Osteoblast (primary cell): ENCODE results near the gene NR1I2. TPM values are rescaled to one million over a fixed set of nuclear protein-coding genes. Genes with fewer than 3 reads are reported as not detected.

Source experiments
- DNase-seq: peaks from one replicate; pipeline ENCODE4 v3.0.0; 2011; ENCODE audit warnings: low spot score, mixed read lengths; ENCODE audit not compliant: insufficient read length; ENCODE audit errors: missing footprints
- H2AFZ ChIP-seq: 2 replicates; pipeline ENCODE4 v1.6.0; 2011; ENCODE audit warnings: mild to moderate bottlenecking, low read length
- H3K27ac ChIP-seq: 2 replicates; pipeline ENCODE4 v1.5.1; 2011; ENCODE audit warnings: mild to moderate bottlenecking, low read depth, low read length, moderate library complexity
- H3K27me3 ChIP-seq: 2 replicates; pipeline ENCODE4 v1.6.0; 2012; ENCODE audit warnings: mild to moderate bottlenecking, control low read depth, inconsistent platforms, low read length, moderate library complexity; ENCODE audit not compliant: insufficient read depth
- H3K36me3 ChIP-seq: 2 replicates; pipeline ENCODE4 v1.5.1; 2011; ENCODE audit warnings: mild to moderate bottlenecking, low read length, control low read depth, moderate library complexity; ENCODE audit not compliant: insufficient read depth
- H3K4me1 ChIP-seq: 2 replicates; pipeline ENCODE4 v1.5.1; 2011; ENCODE audit warnings: mild to moderate bottlenecking, low read length, control low read depth, moderate library complexity; ENCODE audit not compliant: insufficient read depth
- H3K4me2 ChIP-seq: 2 replicates; pipeline ENCODE4 v1.6.0; 2011; ENCODE audit warnings: mild to moderate bottlenecking, low read length; ENCODE audit not compliant: insufficient read depth
- H3K4me3 ChIP-seq: fragments of 200-600 bp; sonication (generic); 3 replicates; pipeline ENCODE4 v1.5.1; 2012; ENCODE audit warnings: mild to moderate bottlenecking, low read length, inconsistent platforms; ENCODE audit not compliant: insufficient read depth
- H3K79me2 ChIP-seq: 2 replicates; pipeline ENCODE4 v1.6.0; 2012; ENCODE audit warnings: mild to moderate bottlenecking, low read length, control low read depth, inconsistent platforms; ENCODE audit not compliant: insufficient read depth
- H3K9me3 ChIP-seq: 2 replicates; pipeline ENCODE4 v1.5.1; 2011; ENCODE audit warnings: low read depth, low read length, control low read depth
- H4K20me1 ChIP-seq: 2 replicates; pipeline ENCODE4 v1.6.0; 2012; ENCODE audit warnings: mild to moderate bottlenecking, low read length, control low read depth; ENCODE audit not compliant: insufficient read depth
- total RNA-seq: library from RNA; depleted of rRNA; stranded (reverse); fragments of >200 nt; gene quantifications from 2 replicates; pipeline ENCODE4 v1.2.3, GENCODE V29; 2012
- TF ChIP-seq, protein P1 (sequence below): IDR thresholded peaks from 2 replicates; pipeline ENCODE4 v1.5.1; 2011; ENCODE audit warnings: mild to moderate bottlenecking, low read depth, low read length, moderate library complexity; ENCODE audit errors: extremely low read depth

Gene NR1I2
- total RNA-seq, 1 donor: 0.36 TPM

DNA sequence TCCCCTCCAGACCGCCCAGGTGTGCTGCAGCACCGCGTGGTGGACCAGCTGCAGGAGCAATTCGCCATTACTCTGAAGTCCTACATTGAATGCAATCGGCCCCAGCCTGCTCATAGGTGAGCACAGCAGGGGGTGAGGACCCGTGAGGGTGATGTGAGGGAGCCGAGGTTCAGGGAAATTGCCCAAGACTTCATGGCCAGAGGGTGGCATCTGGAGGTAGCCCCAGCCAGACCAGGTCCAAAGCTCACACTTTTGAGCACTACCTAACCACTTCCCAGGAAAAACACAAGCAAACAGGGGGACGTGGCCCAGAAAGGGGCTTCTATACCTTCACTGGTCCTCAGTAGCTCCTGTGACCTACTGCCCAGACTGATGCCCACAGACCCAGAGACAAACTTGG, 33.8 kb downstream of the NR1I2 start:
- Histone ChIP-seq H3K9me3 (no peaks in the 10 kb centered on the region), H3K4me1 (no peaks in the 10 kb centered on the region), H3K4me3 (no peak overlapping the region), H2AFZ (no peak overlapping the region), H3K27me3 (no peaks in the 10 kb centered on the region), H3K27ac (no peak overlapping the region), H4K20me1 (no peaks in the 10 kb centered on the region), H3K79me2 (no peaks in the 10 kb centered on the region), H3K4me2 (no peak overlapping the region), H3K36me3 (no peaks in the 10 kb centered on the region)
- TF ChIP-seq, protein P1, sequence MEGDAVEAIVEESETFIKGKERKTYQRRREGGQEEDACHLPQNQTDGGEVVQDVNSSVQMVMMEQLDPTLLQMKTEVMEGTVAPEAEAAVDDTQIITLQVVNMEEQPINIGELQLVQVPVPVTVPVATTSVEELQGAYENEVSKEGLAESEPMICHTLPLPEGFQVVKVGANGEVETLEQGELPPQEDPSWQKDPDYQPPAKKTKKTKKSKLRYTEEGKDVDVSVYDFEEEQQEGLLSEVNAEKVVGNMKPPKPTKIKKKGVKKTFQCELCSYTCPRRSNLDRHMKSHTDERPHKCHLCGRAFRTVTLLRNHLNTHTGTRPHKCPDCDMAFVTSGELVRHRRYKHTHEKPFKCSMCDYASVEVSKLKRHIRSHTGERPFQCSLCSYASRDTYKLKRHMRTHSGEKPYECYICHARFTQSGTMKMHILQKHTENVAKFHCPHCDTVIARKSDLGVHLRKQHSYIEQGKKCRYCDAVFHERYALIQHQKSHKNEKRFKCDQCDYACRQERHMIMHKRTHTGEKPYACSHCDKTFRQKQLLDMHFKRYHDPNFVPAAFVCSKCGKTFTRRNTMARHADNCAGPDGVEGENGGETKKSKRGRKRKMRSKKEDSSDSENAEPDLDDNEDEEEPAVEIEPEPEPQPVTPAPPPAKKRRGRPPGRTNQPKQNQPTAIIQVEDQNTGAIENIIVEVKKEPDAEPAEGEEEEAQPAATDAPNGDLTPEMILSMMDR: no peak
- peak; percentile 38 for DNase-seq

GRCh38 chr3:119817071-119817470, 35.2 kb downstream of the NR1I2 start:
- TF ChIP-seq, protein P1: no peak
- Histone ChIP-seq H4K20me1 (no peaks in the 10 kb centered on the region), H2AFZ (no peak overlapping the region), H3K27ac (no peak overlapping the region), H3K36me3 (no peaks in the 10 kb centered on the region), H3K27me3 (no peaks in the 10 kb centered on the region), H3K4me1 (no peaks in the 10 kb centered on the region), H3K9me3 (no peaks in the 10 kb centered on the region), H3K79me2 (no peaks in the 10 kb centered on the region), H3K4me2 (no peak overlapping the region), H3K4me3 (no peak overlapping the region)
- peak; percentile 32 for DNase-seq

DNA sequence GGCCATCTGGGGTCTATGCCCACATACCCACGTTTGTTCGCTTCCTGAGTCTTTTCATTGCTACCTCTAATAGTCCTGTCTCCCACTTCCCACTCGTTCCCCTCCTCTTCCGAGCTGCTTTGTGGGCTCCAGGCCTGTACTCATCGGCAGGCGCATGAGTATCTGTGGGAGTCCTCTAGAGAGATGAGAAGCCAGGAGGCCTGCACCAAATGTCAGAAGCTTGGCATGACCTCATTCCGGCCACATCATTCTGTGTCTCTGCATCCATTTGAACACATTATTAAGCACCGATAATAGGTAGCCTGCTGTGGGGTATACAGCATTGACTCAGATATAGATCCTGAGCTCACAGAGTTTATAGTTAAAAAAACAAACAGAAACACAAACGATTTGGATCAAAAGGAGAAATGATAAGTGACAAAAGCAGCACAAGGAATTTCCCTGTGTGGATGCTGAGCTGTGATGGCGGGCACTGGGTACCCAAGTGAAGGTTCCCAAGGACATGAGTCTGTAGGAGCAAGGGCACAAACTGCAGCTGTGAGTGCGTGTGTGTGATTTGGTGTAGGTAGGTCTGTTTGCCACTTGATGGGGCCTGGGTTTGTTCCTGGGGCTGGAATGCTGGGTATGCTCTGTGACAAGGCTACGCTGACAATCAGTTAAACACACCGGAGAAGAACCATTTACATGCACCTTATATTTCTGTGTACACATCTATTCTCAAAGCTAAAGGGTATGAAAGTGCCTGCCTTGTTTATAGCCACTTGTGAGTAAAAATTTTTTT, 35.9 kb downstream of the NR1I2 start:
- Histone ChIP-seq H3K4me2 (no peak overlapping the region), H2AFZ (no peak overlapping the region), H3K79me2 (no peaks in the 10 kb centered on the region), H3K27ac (no peak overlapping the region), H4K20me1 (no peaks in the 10 kb centered on the region), H3K9me3 (no peaks in the 10 kb centered on the region), H3K36me3 (no peaks in the 10 kb centered on the region), H3K4me3 (no peak overlapping the region), H3K4me1 (no peaks in the 10 kb centered on the region), H3K27me3 (no peaks in the 10 kb centered on the region)
- DNase-seq: peak; percentile 45
- TF ChIP-seq, protein P1: no peak

- H2AFZ ChIP-seq: no peak overlapping the region
- DNase-seq: no peak
- H3K27me3 ChIP-seq: no peaks in the 10 kb centered on the region
- no peaks in the 10 kb centered on the region for H3K4me1 ChIP-seq
- no peaks in the 10 kb centered on the region for H3K9me3 ChIP-seq
- H3K36me3 ChIP-seq: no peaks in the 10 kb centered on the region
- no peak overlapping the region for H3K27ac ChIP-seq
- H4K20me1 ChIP-seq: no peaks in the 10 kb centered on the region
- H3K4me2 ChIP-seq: no peak overlapping the region
- H3K79me2 ChIP-seq: no peaks in the 10 kb centered on the region
- TF ChIP-seq, protein P1: no peak
- H3K4me3 ChIP-seq: no peak overlapping the region
Measured at GRCh38 chr3:119818937-119819336, 37.0 kb downstream of the NR1I2 start.
